GM21526 (cell line): ENCODE measurements around the gene HOXB6.

Source experiments
- ATAC-seq: cut with Tn5 transposase; IDR thresholded peaks from one replicate; pipeline ENCODE4 v1.9.1; 2021; ENCODE audit warnings: moderate library complexity; ENCODE audit not compliant: unreplicated experiment, low FRiP score

Gene HOXB6

DNA sequence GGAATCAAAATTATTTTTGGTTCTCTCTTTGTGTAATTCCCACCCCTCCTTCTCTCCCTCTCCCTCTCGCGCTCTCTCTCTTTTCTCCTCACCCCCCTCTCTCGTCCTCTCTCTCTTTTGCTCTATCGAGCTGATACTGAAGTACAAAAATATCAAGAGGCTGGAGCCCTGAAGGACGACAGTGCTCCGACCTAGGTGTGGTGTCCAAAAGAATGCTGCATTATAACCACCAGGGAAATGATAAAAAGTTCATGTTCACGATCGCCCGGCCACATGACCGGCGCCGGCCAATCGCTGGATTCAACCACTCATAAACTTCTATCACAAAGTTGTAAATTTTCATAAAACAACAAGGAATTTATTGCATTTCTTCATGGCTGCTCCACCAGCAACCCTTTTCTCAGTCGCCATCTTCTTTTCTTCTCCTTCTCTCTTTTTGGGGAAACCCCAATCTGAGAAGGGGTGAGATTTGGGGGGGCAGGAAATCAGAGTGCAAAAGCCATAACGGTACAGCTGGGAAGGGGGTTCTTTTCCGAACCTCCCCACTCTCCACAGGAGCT is at the start of gene HOXB6:
HOXB6 (minus strand) TSS at position 217 of the 560 bp plus-strand sequence. CDS start 6,836 bp downstream, outside the sequence.
- ATAC-seq = no peak

DNA sequence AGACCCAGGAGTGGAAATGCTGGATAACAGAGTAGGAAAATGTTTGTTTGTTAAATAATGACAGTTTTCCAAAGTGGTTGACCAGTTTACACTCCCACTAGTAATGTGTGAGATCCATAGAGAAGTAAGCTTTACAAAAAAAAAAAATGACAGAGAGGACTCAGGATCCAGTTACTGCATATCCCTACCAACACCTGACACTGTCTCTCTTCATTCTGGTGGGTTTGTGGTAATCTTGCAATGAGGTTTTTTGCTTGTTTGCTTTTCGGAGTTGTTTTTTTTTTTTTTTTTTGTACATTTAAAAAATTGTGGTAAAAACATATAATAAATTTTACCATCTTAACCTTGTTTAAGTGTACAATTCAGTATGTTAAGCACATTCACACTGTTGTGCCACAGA is 45.0 kb upstream of the HOXB6 start:
- ATAC-seq = no peak

DNA sequence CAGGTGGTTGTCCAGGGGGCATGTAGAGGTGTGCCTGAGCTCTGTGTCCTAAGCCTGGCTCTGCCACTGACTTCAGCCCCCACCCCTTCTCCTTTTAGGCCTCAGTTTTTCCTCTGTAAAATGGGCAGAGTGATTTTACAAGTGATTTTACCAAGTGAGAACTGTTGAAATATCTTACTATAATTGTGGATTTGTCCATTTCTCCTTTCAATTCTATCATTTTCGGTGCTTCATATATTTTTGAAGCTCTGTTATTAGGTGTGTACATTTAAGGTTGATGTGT is 43.1 kb upstream of the HOXB6 start:
- no peak for ATAC-seq

DNA sequence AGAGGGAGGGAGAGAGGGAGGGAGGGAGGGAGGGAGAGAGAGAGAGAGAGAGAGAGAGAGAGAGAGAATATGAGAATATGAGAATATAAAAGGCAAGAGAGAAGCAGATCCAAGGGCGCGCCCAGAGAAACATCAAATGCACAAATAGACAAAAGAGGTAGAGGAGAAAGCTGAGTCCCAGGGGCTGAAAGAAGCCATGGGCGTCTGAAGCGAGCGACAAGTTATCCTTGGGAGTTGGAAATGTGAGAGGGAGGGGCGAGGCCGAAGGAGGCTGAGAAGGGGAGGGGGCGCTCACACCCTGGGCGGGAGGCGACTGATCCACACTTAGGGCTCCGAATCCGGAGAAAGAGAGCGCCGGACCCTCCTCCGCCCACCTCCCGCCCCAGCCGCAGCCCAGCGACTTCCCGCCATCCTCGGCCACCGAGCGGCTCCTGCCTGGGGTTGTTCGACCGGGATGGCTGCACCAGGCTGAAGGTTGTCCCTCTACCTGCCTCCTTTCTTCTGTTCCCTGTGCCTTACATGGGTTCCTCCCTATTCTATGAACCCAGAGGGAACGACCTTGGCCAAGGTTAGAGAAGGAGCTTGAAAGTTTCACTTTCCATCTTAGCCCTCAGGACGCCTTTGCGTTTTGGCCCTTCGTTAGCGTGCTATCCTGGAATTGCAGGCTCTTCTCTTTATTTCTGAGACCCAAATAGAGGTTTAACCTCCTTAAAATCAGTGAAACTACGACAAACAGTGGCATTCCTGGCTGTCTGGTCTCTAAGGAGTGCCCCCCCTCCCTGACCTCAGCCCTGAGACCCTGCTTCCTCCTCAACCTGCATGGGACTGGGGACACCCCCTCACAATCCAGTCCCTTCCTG is 42.5 kb upstream of the HOXB6 start:
- no peak for ATAC-seq

DNA sequence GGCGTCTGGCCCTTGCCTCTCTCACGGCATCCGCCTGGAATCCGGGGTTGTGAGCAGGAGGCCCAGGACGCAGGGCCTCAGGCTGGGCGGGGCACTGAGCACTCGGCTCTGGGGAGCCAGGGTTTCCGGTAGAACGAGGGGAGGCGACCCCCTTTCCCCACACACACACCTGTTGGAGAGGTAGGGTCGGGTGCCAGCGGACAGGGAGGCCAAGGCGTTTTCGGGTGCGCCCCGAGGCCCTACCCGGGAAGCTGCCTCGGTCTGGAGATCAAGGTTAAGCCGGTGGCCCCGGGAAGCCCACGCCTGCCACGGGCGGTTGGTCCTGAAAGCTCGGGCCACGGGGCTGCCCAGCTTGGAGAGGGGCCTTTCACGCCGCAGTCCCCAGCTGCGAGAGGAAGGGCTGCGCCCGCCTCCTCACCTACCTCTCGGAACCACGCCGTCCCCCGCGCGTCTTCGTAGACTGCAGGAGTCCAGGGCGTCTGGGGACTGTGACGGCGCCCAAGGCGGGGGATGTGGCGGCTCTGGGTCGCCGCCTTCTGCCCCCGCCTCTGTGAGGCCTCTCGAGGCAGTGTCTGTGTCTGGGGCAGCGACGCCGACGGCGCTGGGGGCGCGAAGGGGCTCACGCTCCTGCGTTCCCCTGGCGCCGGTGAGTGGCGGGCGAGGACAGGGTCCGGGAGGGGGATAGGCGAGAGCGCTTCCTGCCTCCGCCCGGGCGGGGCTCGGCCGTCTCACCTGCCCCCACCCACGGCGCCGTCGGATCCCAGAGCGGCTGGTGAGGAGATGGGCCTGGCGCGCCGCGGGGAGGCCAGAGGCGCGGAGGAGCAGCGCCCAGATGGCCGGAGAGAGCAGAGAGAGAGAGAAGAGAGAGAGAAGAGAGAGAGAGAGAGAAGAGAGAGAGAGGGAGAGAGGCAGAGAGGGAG is 41.7 kb upstream of the HOXB6 start:
- ATAC-seq = no peak

DNA sequence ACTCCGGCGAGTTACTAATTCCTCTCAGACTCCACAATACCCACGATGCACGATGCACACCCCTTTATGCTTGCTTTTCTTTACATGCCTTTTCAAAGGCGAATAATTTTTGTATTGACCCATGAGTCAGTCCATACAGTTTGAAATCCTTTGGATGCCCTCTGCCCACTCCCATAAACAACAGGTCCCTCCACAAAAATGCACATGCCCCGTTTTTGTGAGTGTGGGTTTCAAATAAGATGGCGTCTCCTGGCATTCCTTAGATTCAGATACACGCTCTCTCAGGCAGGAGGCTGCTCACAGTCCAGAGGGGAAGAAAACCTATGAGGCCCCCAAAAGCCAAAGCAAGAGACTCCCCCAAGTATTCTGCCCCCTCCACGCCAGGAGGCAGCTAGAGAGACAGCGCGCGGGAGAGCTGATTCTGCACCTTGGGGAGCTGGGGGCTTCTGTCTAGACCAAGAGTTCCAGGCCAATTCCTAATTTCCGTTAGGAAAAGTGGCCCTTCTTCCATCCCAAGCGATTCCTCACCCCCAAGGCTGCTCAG is 40.9 kb upstream of the HOXB6 start:
- ATAC-seq = no peak

DNA sequence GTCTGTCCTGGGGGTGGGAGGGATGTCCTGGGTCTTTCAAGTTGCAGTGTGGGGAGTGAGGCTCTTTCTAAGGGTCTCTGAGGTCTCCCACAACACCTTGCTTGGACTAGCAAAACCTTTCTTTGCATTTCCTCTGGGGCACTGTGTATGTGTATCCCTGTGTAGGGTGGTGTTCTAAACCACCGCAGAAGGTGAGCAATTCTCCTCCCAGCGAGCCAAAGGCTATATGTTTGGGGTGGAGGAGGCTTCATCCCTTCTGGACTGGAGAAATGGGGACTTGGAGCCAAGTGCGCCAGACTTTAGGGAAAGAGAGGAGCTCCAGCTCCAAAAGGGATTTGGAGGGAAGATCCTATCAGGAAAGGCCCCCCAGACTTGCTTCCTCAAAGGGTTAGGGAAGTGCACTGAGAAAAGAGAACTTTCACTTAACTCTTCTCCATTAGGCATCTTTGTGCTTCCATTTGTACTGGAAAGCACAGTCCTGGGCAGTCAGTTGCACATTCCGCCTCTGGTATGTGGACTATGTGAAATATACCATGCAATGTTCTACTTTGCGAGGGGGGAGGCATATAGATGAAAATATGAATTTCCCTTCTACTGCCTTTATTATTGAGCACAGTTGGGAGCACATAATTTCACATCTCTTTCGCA is 40.2 kb upstream of the HOXB6 start:
- no peak for ATAC-seq

DNA sequence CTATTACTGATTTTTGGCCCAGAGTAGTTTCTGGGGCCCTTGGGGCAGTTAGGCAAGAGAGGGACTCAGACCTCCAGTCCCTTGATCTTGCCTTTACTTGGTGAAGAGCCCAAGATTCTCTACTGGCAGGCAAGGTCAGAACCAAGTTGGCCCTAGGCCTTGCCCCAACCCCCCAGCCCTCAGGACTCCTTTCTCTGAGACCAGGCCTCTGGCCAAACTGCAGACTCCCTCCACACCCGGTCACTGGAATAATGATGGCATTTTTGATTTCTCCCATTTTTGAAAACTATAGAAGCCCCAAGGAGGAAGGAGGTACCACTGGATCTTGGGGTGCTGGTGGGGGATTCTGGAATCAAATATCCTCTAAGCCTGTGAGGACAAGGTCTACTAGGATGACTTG is 39.4 kb upstream of the HOXB6 start:
- no peak for ATAC-seq

DNA sequence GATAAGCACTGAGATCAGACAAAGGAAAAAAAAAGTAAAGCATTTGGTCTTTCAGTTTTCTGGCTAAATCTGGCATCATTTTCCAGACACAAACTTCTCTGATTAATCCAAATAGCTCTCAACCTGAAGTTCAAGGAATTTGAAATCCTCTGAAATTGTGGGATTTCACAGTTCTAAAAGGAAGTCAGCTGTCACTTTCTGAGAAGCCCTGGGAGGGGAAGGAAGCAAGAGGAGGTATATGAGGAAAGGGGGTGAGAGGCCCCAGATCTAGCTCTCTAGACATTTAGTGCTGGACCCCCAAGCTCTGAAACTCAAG is 38.9 kb upstream of the HOXB6 start:
- no peak for ATAC-seq

DNA sequence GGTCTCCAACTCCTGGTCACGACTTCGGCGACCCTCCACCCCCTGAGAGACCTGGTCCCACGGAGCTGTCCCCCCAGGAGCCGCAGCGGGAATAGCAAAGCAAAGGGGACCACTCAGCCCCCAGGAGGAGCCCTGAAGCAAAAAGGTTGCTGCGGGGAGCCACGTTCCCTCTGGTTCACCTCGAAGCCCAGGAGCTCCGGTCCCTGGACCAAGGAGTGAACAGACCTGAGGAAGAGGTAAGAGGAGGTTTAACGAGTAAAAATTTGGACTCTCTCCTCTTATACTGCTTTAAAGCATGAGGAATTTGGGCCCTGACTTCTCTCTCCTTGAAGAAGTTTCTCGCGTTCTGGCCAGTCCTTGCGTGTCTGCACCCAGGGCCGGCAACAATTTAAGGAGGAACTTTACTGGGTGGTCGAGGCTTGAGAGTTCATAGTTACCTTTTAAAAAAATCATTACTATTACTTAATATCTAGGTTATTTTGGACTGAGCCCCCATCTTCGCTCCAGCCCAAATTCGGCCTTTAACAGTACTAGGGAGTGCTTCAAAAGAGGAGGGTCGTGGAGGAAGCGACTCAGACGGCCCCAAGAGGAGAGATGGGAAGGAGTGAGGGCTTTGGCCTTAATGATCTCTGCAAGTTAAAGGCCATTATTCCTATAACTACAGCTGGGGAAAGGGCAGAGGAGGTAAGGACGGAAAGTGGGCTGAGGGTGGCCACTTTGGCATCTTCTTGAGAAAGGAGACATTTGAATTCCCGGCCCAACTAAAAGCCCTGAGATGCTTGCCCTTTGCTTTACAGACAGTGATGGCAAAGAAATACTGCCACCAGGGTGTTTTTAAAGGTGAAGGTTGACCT is 38.3 kb upstream of the HOXB6 start:
- ATAC-seq = no peak

DNA sequence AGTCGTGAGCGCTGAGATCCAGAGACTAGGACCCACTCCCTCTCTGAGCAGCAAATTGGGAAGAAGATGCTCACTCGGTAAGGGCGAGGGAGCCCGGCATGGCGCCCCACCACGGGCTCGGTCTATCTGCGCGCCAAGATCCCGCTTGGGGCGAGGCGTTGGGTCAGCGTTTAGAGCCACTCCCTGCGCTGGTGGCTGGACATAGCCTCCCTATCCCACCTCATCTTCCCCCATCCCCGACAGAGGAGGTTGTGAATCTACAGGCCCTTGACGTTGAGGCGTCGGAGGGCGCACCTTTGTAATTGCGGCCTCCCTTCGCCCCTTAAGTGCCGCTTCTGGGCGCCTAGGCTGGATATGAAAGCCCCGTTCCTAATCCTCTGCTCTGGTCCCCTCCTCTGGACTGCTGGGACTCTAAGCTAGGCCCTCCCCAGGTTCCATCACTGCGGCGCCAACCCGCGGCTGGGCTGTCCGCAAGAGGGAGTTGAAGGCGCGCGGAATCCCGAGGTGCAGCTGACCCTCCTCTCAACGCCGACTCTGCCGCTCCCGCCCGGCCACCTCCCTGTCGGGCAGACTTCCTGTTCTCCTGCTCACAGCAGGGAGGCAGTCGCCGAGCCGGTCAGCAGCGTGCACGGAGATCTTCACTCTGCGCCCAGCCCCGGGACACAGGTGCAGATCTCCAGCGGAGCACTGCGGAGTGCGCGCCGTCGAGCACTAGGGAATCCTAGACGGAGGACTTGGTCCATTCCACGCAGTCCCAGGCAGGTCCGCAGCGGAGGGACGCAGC is 37.5 kb upstream of the HOXB6 start:
- no peak for ATAC-seq

DNA sequence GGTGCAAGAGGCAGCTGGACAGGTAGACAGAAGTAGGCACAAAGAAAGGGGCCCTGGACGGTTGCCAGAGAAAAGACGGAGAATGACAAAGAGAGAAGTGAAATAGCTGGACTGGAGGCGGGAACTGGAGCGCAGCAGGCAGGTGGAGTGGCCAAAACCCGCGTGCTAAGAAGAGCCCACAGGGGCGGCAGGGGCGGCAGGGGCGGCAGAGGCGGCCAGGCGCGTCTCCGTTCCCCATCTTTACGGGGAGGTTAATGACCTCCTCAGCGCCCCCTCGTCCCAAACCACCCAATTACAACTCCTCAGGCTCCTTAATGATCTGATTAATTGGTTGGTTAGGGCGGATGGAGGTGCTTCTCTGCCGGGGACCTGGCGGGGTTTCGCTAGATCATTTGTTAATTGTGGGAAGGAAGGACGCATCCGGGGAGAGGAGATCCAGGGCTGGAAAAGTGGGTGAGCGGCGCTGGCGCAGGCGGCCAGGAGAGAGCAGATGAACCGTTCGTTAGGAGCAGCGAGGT is 36.8 kb upstream of the HOXB6 start:
- no peak for ATAC-seq

DNA sequence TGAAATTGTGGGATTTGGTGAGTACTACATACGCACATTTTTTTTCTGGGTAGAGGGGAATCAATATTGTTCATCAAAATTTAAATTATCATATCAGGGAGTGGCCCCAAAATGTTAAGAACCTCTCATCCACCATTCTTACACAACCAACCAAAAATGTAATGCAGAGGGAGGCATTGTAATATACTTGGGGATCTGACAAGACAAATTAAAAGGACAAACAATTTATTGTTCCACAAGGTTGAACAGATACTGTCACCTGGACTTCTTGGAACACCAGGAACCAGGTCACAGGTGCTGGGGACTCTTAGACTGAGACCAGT is 36.0 kb upstream of the HOXB6 start:
- ATAC-seq = no peak

DNA sequence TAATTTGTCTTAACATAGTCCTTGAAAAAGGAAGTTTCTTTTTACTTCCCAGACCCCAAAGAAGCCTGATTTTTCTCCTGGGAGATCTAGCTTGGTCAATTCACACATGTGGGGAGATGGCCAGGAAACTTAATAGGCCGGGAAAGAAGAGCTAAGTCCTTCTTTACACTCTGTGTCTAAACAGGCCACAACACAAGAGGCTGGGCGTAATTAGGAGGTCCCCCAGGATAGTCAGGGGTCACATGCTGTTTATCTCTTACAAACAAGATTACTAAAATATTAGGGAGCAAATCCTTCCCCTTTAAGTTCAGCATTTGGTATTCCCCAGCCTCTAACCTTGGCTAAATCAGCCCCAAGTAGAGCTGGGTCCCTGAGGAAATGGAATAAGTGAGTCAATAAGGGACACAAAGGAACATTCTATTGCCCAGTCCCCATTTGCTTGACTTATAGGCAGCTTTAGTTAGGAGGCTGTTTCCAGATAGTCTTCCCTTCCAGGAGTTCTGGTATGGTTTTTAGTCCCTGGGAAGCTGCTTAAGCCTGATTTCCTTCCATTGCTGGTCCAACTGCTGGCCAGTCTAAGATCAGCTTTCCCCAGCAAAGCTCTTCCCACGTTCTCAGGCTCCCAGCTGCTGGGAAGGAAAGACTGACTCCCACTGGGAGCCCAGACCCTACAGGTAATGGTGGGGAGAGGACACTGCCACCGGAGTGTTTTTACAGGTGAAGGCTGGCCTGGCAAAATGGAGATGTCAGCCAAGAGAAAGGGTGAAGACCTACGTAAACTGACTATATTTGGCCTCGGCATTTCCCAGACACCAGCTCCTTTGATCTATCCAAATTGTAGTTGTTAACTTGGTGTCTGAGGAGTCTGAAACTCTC is 35.4 kb upstream of the HOXB6 start:
- ATAC-seq = no peak

DNA sequence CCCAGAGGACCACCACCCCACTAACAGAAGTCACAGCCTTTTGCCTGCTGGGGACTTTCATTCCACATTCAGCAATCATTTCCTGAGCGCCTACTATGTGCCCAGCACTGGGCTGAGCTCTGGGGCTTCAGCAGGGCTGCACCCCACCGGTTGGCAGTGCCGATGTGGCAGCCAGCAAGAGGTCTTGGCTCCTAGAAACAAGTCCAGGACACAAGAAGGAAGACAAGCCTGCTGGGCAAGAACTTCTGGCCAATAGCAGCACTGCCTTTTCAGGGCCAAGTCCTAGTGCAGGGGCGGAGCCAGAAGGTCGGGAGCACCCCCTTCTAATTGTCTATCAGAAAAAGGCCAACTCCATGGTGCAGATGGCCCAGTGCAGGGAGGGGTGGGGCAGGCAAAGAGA is 34.4 kb upstream of the HOXB6 start:
- ATAC-seq = no peak

DNA sequence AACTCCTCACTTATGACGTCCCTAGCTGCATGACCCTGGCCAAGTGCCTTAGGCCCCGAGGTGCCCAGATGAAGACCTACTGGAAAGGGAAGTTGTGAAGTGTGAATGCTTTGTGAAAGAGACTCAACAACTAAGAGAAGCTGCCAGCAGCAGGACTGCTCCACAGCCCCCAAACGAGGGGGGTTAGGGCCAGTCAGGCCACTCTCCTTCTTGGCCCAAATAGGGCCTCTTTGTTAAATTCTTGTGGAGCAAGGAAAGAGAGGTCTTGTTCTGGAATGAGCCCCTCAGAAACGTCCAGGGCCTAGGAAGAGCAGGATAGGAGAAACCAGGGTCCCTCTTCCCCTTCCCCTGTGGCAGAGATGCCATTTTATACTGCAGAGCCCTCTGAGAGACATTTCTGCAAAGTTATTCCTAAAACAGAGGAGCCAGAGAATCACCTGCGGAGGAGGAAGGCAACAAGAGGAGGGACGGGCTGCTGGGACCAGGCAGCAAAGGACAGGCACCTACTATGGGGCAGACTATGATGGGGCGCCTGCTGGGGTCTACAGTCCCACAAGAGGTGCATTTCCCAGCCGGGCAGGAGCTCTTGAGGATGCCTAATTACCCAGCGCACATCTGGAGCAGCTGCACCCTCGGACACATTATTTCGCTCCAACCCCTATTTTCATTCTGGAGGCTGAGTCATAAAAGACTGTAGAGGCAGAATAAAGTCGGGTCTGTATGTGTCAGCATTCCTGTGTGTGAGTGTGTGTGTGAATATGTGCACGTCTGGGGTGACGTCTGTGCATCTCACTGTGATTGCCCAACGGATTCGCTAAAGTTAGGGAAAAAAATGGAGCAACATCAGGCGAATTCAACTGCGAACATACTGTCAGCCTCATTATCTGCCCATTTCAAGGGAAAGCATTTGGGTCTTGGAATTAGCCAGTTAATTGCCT is 32.8 kb upstream of the HOXB6 start:
- ATAC-seq = no peak
